RWPE2 (cell line): ENCODE measurements around the gene C19orf18.

Experiments used
- ATAC-seq: fragments of 200-7000 bp; cut with Tn5 transposase; 3 replicates; pipeline ENCODE4 v1.9.1; 2021; ENCODE audit warnings: low read depth
- DNase-seq: peaks from one replicate; pipeline ENCODE4 v3.0.0-alpha.2; 2020; ENCODE audit warnings: low spot score
- H3K27ac ChIP-seq: fragments of 450-650 bp; 2 replicates; pipeline ENCODE4 v1.5.1; 2017; ENCODE audit warnings: mild to moderate bottlenecking; ENCODE audit not compliant: poor library complexity, severe bottlenecking
- H3K27me3 ChIP-seq: fragments of 250-450 bp; sonication (Bioruptor Pico); 2 replicates; pipeline ENCODE4 v1.5.1; 2021; ENCODE audit warnings: mild to moderate bottlenecking, moderate library complexity; ENCODE audit not compliant: insufficient read depth, poor library complexity, severe bottlenecking
- H3K36me3 ChIP-seq: fragments of 250-450 bp; sonication (Bioruptor Pico); 2 replicates; pipeline ENCODE4 v1.5.1; 2020; ENCODE audit warnings: low read depth, mild to moderate bottlenecking, moderate library complexity
- H3K4me1 ChIP-seq: fragments of 250-450 bp; sonication (Bioruptor Pico); 2 replicates; pipeline ENCODE4 v1.5.1; 2021; ENCODE audit warnings: mild to moderate bottlenecking, moderate library complexity; ENCODE audit not compliant: insufficient read depth, poor library complexity, severe bottlenecking
- H3K4me3 ChIP-seq: fragments of 250-450 bp; sonication (Bioruptor Pico); 2 replicates; pipeline ENCODE4 v1.5.1; 2021; ENCODE audit warnings: mild to moderate bottlenecking, moderate library complexity; ENCODE audit not compliant: severe bottlenecking
- H3K9me3 ChIP-seq: fragments of 250-450 bp; sonication (Bioruptor Pico); 2 replicates; pipeline ENCODE4 v1.5.1; 2021; ENCODE audit warnings: mild to moderate bottlenecking, moderate library complexity; ENCODE audit not compliant: severe bottlenecking
- TF ChIP-seq, protein P1 (sequence below): fragments of 450-650 bp; IDR thresholded peaks from one replicate; pipeline ENCODE4 v1.5.1; 2017; ENCODE audit warnings: mild to moderate bottlenecking, moderate library complexity; ENCODE audit not compliant: poor library complexity, severe bottlenecking

The C19orf18 gene

DNA sequence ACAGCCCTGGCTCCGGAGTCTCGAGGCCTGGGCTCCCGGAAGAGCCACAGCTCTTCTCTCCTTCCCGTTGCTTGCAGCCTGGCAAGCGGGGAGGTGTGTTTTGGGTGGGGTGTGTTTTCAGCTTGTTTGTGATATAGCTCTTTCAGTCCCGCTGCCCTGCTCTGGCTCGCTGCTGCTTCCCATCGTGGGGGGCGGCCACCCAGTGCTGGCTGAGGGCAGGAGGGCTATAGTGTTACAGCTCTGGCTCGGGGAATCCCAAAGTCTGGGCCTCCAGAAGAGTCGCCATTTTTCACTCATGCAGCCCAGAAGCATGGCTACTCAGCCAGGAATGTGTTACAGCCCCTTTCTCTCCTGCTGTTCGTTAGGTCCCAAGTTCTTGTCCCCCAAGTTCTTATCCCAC, 24.6 kb downstream of the C19orf18 start:
- DNase-seq: no peak
- peaks cover 3% of the 10 kb centered on the region for H3K9me3 ChIP-seq

DNA sequence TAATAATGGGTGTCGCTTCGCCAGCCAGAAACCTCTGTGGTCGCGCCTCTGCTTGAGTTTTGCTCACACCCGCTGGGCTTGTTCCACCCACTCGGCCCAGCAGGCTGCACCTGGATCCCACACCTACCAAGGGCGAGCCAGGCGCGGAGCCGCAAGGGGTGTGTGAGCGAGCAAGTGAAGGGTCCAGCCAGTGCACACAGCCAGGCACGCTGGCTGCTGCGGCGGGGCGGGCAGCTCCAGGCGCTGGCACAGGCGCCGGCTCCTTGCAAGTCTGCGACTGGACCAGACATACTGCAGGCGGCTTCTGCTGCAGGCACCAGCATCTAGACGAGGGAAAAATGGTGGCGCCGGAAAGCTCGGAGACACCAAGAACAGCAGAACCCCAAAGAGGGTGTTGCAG, 25.0 kb downstream of the C19orf18 start:
- H3K36me3 ChIP-seq: no peaks in the 10 kb centered on the region
- ATAC-seq: no peak
- no peak overlapping the region for H3K27ac ChIP-seq
- H3K4me1 ChIP-seq: no peaks in the 10 kb centered on the region
- DNase-seq: no peak
- no peaks in the 10 kb centered on the region for H3K27me3 ChIP-seq
- no peak overlapping the region for H3K4me3 ChIP-seq
- H3K9me3 ChIP-seq: peaks cover 5% of the 10 kb centered on the region
- TF ChIP-seq, protein P1, sequence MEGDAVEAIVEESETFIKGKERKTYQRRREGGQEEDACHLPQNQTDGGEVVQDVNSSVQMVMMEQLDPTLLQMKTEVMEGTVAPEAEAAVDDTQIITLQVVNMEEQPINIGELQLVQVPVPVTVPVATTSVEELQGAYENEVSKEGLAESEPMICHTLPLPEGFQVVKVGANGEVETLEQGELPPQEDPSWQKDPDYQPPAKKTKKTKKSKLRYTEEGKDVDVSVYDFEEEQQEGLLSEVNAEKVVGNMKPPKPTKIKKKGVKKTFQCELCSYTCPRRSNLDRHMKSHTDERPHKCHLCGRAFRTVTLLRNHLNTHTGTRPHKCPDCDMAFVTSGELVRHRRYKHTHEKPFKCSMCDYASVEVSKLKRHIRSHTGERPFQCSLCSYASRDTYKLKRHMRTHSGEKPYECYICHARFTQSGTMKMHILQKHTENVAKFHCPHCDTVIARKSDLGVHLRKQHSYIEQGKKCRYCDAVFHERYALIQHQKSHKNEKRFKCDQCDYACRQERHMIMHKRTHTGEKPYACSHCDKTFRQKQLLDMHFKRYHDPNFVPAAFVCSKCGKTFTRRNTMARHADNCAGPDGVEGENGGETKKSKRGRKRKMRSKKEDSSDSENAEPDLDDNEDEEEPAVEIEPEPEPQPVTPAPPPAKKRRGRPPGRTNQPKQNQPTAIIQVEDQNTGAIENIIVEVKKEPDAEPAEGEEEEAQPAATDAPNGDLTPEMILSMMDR: no peak

More for the DNA sequence above, 24.6 kb downstream of the C19orf18 start:
- H3K27me3 ChIP-seq: no peaks in the 10 kb centered on the region
- H3K4me1 ChIP-seq: no peaks in the 10 kb centered on the region
- no peak overlapping the region for H3K4me3 ChIP-seq
- TF ChIP-seq, protein P1: no peak
- no peak overlapping the region for H3K27ac ChIP-seq
- no peaks in the 10 kb centered on the region for H3K36me3 ChIP-seq
- ATAC-seq: no peak

DNA sequence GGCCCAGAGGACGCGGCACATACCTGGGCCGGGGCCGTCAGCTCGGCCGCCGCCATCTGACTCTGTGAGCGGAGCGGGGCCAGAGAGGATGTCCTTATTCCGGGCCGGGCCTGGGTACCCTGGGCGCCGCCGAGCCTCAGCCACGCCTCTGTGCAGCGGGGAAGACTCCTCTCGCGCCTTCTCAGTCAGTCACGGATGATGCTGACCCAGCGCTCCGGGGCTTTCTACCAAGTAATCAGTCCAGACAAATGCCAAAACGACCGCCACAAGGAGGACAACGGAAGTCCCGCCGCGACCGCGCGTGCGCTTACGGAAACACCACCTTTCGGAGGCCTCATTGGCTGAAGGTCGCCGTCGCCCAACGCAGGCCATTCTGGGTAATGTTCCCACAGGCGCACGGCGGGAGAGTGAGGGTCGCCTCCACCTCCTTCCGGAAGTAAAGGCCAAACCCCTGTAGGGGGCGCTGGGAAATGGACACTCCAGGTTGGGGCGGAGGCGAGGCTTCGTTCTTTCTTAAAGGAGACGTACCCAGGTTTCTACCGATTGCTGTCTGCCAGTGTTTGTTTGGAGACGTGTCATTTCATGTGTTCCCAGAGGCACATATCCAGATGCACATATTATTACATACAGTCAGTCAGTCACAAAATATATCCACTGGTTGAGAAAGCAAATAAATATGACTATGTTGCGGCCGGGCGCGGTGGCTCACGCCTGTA, 26.8 kb downstream of the C19orf18 start, which contains the start of gene ZNF256:
ZNF256 (minus strand) TSS at position 288 of the 716 bp plus-strand sequence; CDS start at position 56, 232 bp downstream.
- TF ChIP-seq, protein P1: peak; percentile 73
- Histone ChIP-seq H3K27me3 (no peaks in the 10 kb centered on the region), H3K9me3 (peaks cover 11% of the 10 kb centered on the region), H3K36me3 (peaks cover 13% of the 10 kb centered on the region), H3K27ac (peak within 1 kb of the TSS; percentile 26), H3K4me1 (no peaks in the 10 kb centered on the region), H3K4me3 (peak within 1 kb of the TSS; percentile 70)
- ATAC-seq: peak; percentile 97
- DNase-seq: peak; percentile 96

DNA sequence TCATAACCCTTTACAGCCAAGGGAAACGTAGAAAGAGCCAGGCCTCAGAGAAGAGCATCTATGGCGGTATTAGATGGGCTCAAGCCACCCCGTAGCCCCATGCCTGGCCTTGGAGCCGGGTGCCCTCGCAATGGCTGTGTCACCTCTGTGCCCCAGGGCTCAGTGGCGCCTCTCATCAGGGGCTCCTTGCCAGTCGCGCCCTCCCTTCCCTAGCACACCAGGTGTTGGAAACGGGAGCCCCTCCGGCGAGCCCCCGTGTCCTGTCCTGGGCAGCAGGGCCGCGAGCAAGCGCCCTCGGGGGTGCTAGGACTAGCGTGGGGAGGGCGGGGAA, 27.3 kb downstream of the C19orf18 start:
- peaks cover 19% of the 10 kb centered on the region for H3K36me3 ChIP-seq
- H3K4me1 ChIP-seq: no peaks in the 10 kb centered on the region
- peaks cover 8% of the 10 kb centered on the region for H3K9me3 ChIP-seq
- peak overlapping the region; percentile 70 for H3K4me3 ChIP-seq
- H3K27ac ChIP-seq: peak overlapping the region; percentile 26
- DNase-seq (peak; percentile 47), ATAC-seq (peak; percentile 2; the same call in 1 of the 3 replicates)
- no peaks in the 10 kb centered on the region for H3K27me3 ChIP-seq
- TF ChIP-seq, protein P1: no peak

DNA sequence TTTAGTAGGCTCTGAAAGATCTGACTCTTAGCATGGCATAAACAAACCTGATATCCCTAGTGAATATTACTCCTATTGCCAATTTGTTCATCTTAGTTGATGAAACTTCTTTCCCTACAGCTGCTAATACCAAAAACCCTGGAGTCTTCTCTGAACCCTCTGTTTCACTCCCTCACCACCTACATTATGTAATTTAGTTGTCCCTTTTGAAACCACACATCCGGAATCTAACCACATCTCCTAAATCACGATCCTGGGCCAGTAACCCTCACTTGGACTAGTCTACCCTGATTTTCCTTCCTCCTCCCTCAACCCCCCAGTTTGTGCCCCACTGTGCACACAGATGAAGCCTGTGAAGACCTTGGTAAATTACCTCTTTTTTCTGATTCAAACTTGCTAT, 28.0 kb downstream of the C19orf18 start:
- TF ChIP-seq, protein P1: no peak
- DNase-seq (no peak), ATAC-seq (no peak)
- H3K9me3 ChIP-seq: peaks cover 13% of the 10 kb centered on the region
- H3K27me3 ChIP-seq: no peaks in the 10 kb centered on the region
- H3K4me1 ChIP-seq: no peaks in the 10 kb centered on the region
- peaks cover 26% of the 10 kb centered on the region for H3K36me3 ChIP-seq
- H3K27ac ChIP-seq: no peak overlapping the region
- peak overlapping the region; percentile 70 for H3K4me3 ChIP-seq
